Heart left ventricle (tissue), 16 donors: ENCODE data around the gene SNTB2. TPM values are rescaled to one million over a fixed set of nuclear protein-coding genes. Genes with fewer than 3 reads are reported as not detected.

Experiments
- ATAC-seq, 4 donors: fragments of 200-7000 bp; cut with Tn5 transposase; one replicate each; pipeline ENCODE4 v1.9.1; 2020 to 2022; ENCODE audit warnings: moderate library complexity in 4 of 4, mild to moderate bottlenecking in 3 of 4, moderate number of reproducible peaks in 1 of 4
- DNase-seq, 5 donors: peaks; one replicate each; pipeline ENCODE4 v3.0.0-alpha.2; 2020
- H3K27ac ChIP-seq, 12 donors: fragments of 200-600 bp; sonication (generic) in 4 of 12; one replicate each; pipeline versions ENCODE4 v1.5.0 to v1.8.0; 2016 to 2022; ENCODE audit warnings: mild to moderate bottlenecking in 2 of 12
- H3K27me3 ChIP-seq, 9 donors: fragments of 200-600 bp; sonication (generic) in 2 of 9; one replicate each; pipeline versions ENCODE4 v1.5.1 to v1.8.0; 2016 to 2022; ENCODE audit warnings: mild to moderate bottlenecking in 3 of 9
- H3K36me3 ChIP-seq, 9 donors: fragments of 200-600 bp; sonication (generic) in 2 of 9; one replicate each; pipeline versions ENCODE4 v1.5.0 to v1.8.0; 2018 to 2022; ENCODE audit warnings: mild to moderate bottlenecking in 2 of 9
- H3K4me1 ChIP-seq, 12 donors: fragments of 200-600 bp; sonication (generic) in 4 of 12; one replicate each; pipeline versions ENCODE4 v1.5.0 to v1.8.0; 2016 to 2022; ENCODE audit warnings: mild to moderate bottlenecking in 3 of 12
- H3K4me3 ChIP-seq, 12 donors: fragments of 200-600 bp; sonication (generic) in 4 of 12; one replicate each; pipeline versions ENCODE4 v1.5.0 to v1.8.0; 2017 to 2022; ENCODE audit warnings: mild to moderate bottlenecking in 9 of 12, moderate library complexity in 4 of 12
- H3K9me3 ChIP-seq, 12 donors: fragments of 200-600 bp; sonication (generic) in 4 of 12; one replicate each; pipeline versions ENCODE4 v1.5.0 to v1.8.0; 2016 to 2022; ENCODE audit warnings: mild to moderate bottlenecking in 1 of 12
- POLR2A ChIP-seq, 2 donors: fragments of 450-650 bp; IDR thresholded peaks; one replicate each; pipeline ENCODE4 v1.6.1; 2017; ENCODE audit warnings: antibody characterized with exemption in 2 of 2, mild to moderate bottlenecking in 2 of 2, moderate library complexity in 2 of 2
- WGBS, 4 donors: extraction: QIAGEN DNeasy Blood & Tissue Kit in 2 of 4; methylation state at CpG; one replicate each; pipeline versions ENCODE4 v1.1.5 to v1.1.7; 2013 to 2018; 5-methylcytosine and 5-hydroxymethylcytosine counted together
- intact Hi-C, 10 donors: fragments of 100-400 bp; cut with DNase I; formaldehyde crosslinking; loops; one replicate each; pipeline versions ENCODE4 v1.11.1 to v1.14.2; 2022
- polyA plus RNA-seq, 2 donors: library from polyadenylated mRNA; stranded (reverse); fragments of 200-250 nt; gene quantifications; one replicate each; pipeline ENCODE4 v1.2.3, GENCODE V29; 2013
- total RNA-seq, 9 donors: library from RNA; depleted of rRNA in 2 of 9; stranded (reverse); fragments of >200 nt in 2 of 9; fragmentation: NEBNext Ultra II Directional in 3 of 9; extraction: Animal tissue kit (Norgen Biotek cat#: 25700) in 3 of 9; gene quantifications; one replicate each; pipeline versions ENCODE4 v1.1.0 to v1.2.4, GENCODE V29; 2016 to 2023
- TF ChIP-seq, protein P1 (sequence below), 12 donors: fragments of 200-600 bp; sonication (generic) in 4 of 12; IDR thresholded peaks; one replicate each; pipeline versions ENCODE4 v1.5.0 to v1.8.0; 2018 to 2022; ENCODE audit warnings: antibody characterized with exemption in 12 of 12, mild to moderate bottlenecking in 5 of 12
- donor health status: ischemic (EF 13 %, LVEDD 7.1; RV severe dilation, severe dysfunction).
- donor health status: healthy with polysubstance abuse.
- donor health status: DM: no; HTN: yes; CAD: no.
- donor health status: DM: no; HTN: no; CAD: no.
- donor health status: ischemic (EF 25% LVEDD 6.9; RV normal size, moderate dysfunction).
- donor health status: ischemic (EF 25% LVEDD 5.7; RV mildly dilated, moderate dysfunction).
- donor health status: healthy.
- donor health status: DM: yes; HTN: yes; CAD: no.
- donor health status: ischemic (EF 35%, LVEDD 5.7; RV mildly dilated, moderate dysfunction).
- donor health status: nonischemic (EF 11% LVEDD 7.7; RV severe dilation, severe dysfunction).
- donor health status: DM: yes; HTN: yes; CAD: no.
- donor health status: PGD.
- donor health status: ischemic (EF 29% LVEDD 5.4; RV normal size, mild dysfunction).
- donor health status: nonischemic (EF 23%, LVEDD 6.1; RV moderate dilation, normal function).

The SNTB2 gene
- total and polyA plus RNA-seq, 11 donors: 2.2 to 28.5 (median 13.0) TPM

GRCh38 chr16:69157196-69157595 lies 29.8 kb upstream of the SNTB2 start:
- H3K27ac ChIP-seq: no peak overlapping the region
- peaks cover 0 to 98% (median 93%) of the 10 kb centered on the region in 9 donors for H3K36me3 ChIP-seq
- ATAC-seq (no peak), DNase-seq (no peak)
- WGBS, 4 donors: 80 to 89% (median 84%) methylated on average over 3 of the region's 3 CpGs
- no peaks in the 10 kb centered on the region for H3K27me3 ChIP-seq
- intact Hi-C loops: no loop called here
- H3K4me1 ChIP-seq: no peaks in the 10 kb centered on the region
- H3K4me3 ChIP-seq: no peak overlapping the region
- TF ChIP-seq, protein P1, sequence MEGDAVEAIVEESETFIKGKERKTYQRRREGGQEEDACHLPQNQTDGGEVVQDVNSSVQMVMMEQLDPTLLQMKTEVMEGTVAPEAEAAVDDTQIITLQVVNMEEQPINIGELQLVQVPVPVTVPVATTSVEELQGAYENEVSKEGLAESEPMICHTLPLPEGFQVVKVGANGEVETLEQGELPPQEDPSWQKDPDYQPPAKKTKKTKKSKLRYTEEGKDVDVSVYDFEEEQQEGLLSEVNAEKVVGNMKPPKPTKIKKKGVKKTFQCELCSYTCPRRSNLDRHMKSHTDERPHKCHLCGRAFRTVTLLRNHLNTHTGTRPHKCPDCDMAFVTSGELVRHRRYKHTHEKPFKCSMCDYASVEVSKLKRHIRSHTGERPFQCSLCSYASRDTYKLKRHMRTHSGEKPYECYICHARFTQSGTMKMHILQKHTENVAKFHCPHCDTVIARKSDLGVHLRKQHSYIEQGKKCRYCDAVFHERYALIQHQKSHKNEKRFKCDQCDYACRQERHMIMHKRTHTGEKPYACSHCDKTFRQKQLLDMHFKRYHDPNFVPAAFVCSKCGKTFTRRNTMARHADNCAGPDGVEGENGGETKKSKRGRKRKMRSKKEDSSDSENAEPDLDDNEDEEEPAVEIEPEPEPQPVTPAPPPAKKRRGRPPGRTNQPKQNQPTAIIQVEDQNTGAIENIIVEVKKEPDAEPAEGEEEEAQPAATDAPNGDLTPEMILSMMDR (IDR thresholded peaks at IDR 0.05): no peak
- TF ChIP-seq POLR2A (IDR thresholded peaks at IDR 0.05): no peak
- no peaks in the 10 kb centered on the region for H3K9me3 ChIP-seq

DNA sequence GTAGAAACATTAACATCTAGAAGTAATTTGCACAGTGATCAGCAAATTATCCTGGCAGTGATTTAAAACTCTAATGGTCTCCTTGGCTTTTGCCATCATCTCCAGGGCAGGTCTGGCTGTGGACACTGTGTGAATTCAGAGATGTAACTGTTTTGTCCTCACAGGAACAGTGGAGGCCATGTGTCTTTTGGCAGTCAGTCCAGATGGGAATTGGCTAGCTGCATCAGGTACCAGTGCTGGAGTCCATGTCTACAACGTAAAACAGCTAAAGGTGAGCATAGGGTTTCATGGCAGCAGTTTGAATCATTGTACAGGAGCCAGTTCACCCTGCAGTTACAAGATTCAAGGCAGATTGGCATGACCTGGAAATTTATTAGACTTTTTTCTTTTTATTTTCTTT lies 26.8 kb upstream of the SNTB2 start:
- intact Hi-C loops: no loop called here
- no peak for ATAC-seq
- WGBS, 4 donors: 89 to 100% (median 96%) methylated on average over 1 of the region's 1 CpG

DNA sequence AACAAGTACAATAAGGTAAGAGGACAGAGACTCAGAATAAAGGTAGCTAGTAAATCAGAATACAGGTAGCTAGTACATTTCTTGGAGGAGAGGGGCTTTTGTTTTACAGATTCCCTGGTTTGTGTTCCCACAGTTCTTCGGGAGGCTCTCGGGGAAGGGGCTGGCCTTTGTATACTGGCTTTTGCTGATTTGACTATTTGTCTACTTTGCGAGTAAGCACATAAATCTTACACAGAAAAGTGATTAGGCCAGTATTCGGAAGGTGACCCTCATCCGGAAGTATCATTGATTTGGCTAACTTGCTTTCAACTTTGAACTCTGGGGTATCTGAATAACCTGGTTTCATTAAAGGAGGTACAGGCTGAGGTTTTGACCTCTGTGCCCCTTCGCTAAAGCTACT lies 21.4 kb upstream of the SNTB2 start:
- DNase-seq (no peak), ATAC-seq (no peak)
- Histone ChIP-seq H3K4me1 (peaks cover 0 to 14% (median 0%) of the 10 kb centered on the region in 12 donors), H3K9me3 (no peaks in the 10 kb centered on the region), H3K4me3 (no peak overlapping the region), H3K27ac (no peak overlapping the region), H3K27me3 (no peaks in the 10 kb centered on the region), H3K36me3 (peaks cover 0 to 95% (median 83%) of the 10 kb centered on the region in 9 donors)
- intact Hi-C loops: no loop called here
- WGBS, 4 donors: 94 to 98% (median 96%) methylated on average over 6 of the region's 6 CpGs
- no peak for TF ChIP-seq POLR2A (IDR thresholded peaks at IDR 0.05)
- TF ChIP-seq, protein P1 (IDR thresholded peaks at IDR 0.05): no peak

More for the DNA sequence above, 26.8 kb upstream of the SNTB2 start:
- DNase-seq: no peak
- Histone ChIP-seq H3K4me3 (no peak overlapping the region), H3K9me3 (no peaks in the 10 kb centered on the region), H3K27ac (no peak overlapping the region), H3K36me3 (peaks cover 0 to 95% (median 89%) of the 10 kb centered on the region in 9 donors), H3K27me3 (no peaks in the 10 kb centered on the region), H3K4me1 (no peaks in the 10 kb centered on the region)
- no peak for TF ChIP-seq POLR2A (IDR thresholded peaks at IDR 0.05)
- TF ChIP-seq, protein P1 (IDR thresholded peaks at IDR 0.05): no peak

- Histone ChIP-seq H3K27ac (no peak overlapping the region), H3K9me3 (no peaks in the 10 kb centered on the region), H3K4me3 (no peak overlapping the region), H3K4me1 (peaks cover 0 to 19% (median 0%) of the 10 kb centered on the region in 12 donors), H3K27me3 (no peaks in the 10 kb centered on the region), H3K36me3 (peaks cover 0 to 87% (median 76%) of the 10 kb centered on the region in 9 donors)
- no peak for TF ChIP-seq POLR2A (IDR thresholded peaks at IDR 0.05)
- TF ChIP-seq, protein P1 (IDR thresholded peaks at IDR 0.05): no peak
- DNase-seq (no peak), ATAC-seq (peak in 1 of 4 donors; percentile 15)
- 53 to 72% (median 61%) methylated on average over 8 of the region's 8 CpGs for WGBS, 4 donors
- intact Hi-C loops: no loop called here
These were observed 20.6 kb upstream of the SNTB2 start for GRCh38 chr16:69166221-69166833.
